ENCODE measurements around the gene ADAMTSL3. TPM values are rescaled to one million over a fixed set of nuclear protein-coding genes. Genes with fewer than 3 reads are reported as not detected.
"Not testable (repeated sequence)": the region's sequence is repeated elsewhere in the genome, so short reads cannot be mapped to it uniquely, and the experiment has no call there.

ADAMTSL3 gene
- total RNA-seq, 1 donor from 2014 or later, result 20.7 TPM

GRCh38 chr15:83964967-83965366 is 311.0 kb downstream of the ADAMTSL3 start:
- DNase-seq (ENCODE audit: low read depth), result not testable (repeated sequence)

GRCh38 chr15:83970295-83970890 is 316.5 kb downstream of the ADAMTSL3 start:
- no peak for DNase-seq (ENCODE audit: low read depth)

GRCh38 chr15:83971992-83972391 is 318.1 kb downstream of the ADAMTSL3 start:
- no peak for DNase-seq (ENCODE audit: low read depth)

GRCh38 chr15:83973816-83974215 is 319.9 kb downstream of the ADAMTSL3 start:
- no peak for DNase-seq (ENCODE audit: low read depth)

GRCh38 chr15:83977992-83978391 is 324.1 kb downstream of the ADAMTSL3 start:
- no peak for DNase-seq (ENCODE audit: low read depth)

- DNase-seq (ENCODE audit: low read depth), result no peak
Measured at GRCh38 chr15:83978588-83978987, 324.7 kb downstream of the ADAMTSL3 start.

GRCh38 chr15:83980637-83981036 is 326.7 kb downstream of the ADAMTSL3 start:
- DNase-seq (ENCODE audit: low read depth), result no peak

- no peak for DNase-seq (ENCODE audit: low read depth)
Measured at GRCh38 chr15:83982748-83983147, 328.8 kb downstream of the ADAMTSL3 start.

GRCh38 chr15:83983634-83984458 is 329.9 kb downstream of the ADAMTSL3 start:
- DNase-seq (ENCODE audit: low read depth), result no peak

GRCh38 chr15:83984601-83985000 is 330.7 kb downstream of the ADAMTSL3 start:
- no peak for DNase-seq (ENCODE audit: low read depth)

- no peak for DNase-seq (ENCODE audit: low read depth)
Measured at GRCh38 chr15:83991163-83991562, 337.2 kb downstream of the ADAMTSL3 start.

GRCh38 chr15:83992324-83993031 is 338.6 kb downstream of the ADAMTSL3 start:
- DNase-seq (ENCODE audit: low read depth), result no peak

- DNase-seq (ENCODE audit: low read depth), result no peak
Measured at GRCh38 chr15:83993591-83993990, 339.7 kb downstream of the ADAMTSL3 start.

GRCh38 chr15:83998486-83998885 is 344.6 kb downstream of the ADAMTSL3 start:
- DNase-seq (ENCODE audit: low read depth), result peak; percentile 21

GRCh38 chr15:83999396-84000135 is 345.6 kb downstream of the ADAMTSL3 start:
- DNase-seq (ENCODE audit: low read depth), result peak; percentile 93

GRCh38 chr15:84001037-84001436 is 347.1 kb downstream of the ADAMTSL3 start:
- no peak for DNase-seq (ENCODE audit: low read depth)

- DNase-seq (ENCODE audit: low read depth), result peak; percentile 54
Measured at GRCh38 chr15:84001655-84002054, 347.7 kb downstream of the ADAMTSL3 start.

GRCh38 chr15:84003791-84004503 is 350.0 kb downstream of the ADAMTSL3 start:
- peak; percentile 2 for DNase-seq (ENCODE audit: low read depth)

- DNase-seq (ENCODE audit: low read depth), result peak; percentile 78
Measured at GRCh38 chr15:84006421-84006820, 352.5 kb downstream of the ADAMTSL3 start.

- DNase-seq (ENCODE audit: low read depth), result no peak
Measured at GRCh38 chr15:84009616-84010015, 355.7 kb downstream of the ADAMTSL3 start.

- DNase-seq (ENCODE audit: low read depth), result no peak
Measured at GRCh38 chr15:84010246-84010645, 356.3 kb downstream of the ADAMTSL3 start.

Data from renal cortical epithelial cell (primary cell).